SJCRH30 (cell line): ENCODE data around the gene STAB1. TPM values are rescaled to one million over a fixed set of nuclear protein-coding genes. Genes with fewer than 3 reads are reported as not detected.

Source experiments
- DNase-seq, 2 experiments: peaks; one replicate each; pipeline ENCODE4 v3.0.0-alpha.2; 2015 to 2020
- H3K27ac ChIP-seq: fragments of 250-450 bp; sonication (Bioruptor Pico); 2 replicates; pipeline ENCODE4 v1.5.1; 2020; ENCODE audit warnings: mild to moderate bottlenecking, moderate library complexity
- H3K27me3 ChIP-seq: fragments of 250-450 bp; sonication (Bioruptor Pico); 2 replicates; pipeline ENCODE4 v1.5.1; 2020; ENCODE audit warnings: mild to moderate bottlenecking, moderate library complexity
- H3K36me3 ChIP-seq: fragments of 250-450 bp; sonication (Bioruptor Pico); 2 replicates; pipeline ENCODE4 v1.5.1; 2020; ENCODE audit warnings: mild to moderate bottlenecking, moderate library complexity
- H3K4me1 ChIP-seq: fragments of 250-450 bp; sonication (Bioruptor Pico); 2 replicates; pipeline ENCODE4 v1.5.1; 2020; ENCODE audit warnings: mild to moderate bottlenecking, moderate library complexity
- H3K4me3 ChIP-seq: fragments of 250-450 bp; sonication (Bioruptor Pico); 2 replicates; pipeline ENCODE4 v1.5.1; 2020; ENCODE audit warnings: mild to moderate bottlenecking, moderate library complexity
- H3K9me3 ChIP-seq: fragments of 250-450 bp; sonication (Bioruptor Pico); replicated peaks from 2 replicates; pipeline ENCODE4 v1.5.1; 2020; ENCODE audit warnings: mild to moderate bottlenecking, moderate library complexity
- total RNA-seq: library from RNA; depleted of rRNA; stranded (reverse); fragments of >200 nt; shearing (Covaris generic); gene quantifications from 2 replicates; pipeline ENCODE4 v1.2.3, GENCODE V29; 2014; rRNA removed

STAB1 gene
- total RNA-seq, result not detected in 2 replicates

DNA sequence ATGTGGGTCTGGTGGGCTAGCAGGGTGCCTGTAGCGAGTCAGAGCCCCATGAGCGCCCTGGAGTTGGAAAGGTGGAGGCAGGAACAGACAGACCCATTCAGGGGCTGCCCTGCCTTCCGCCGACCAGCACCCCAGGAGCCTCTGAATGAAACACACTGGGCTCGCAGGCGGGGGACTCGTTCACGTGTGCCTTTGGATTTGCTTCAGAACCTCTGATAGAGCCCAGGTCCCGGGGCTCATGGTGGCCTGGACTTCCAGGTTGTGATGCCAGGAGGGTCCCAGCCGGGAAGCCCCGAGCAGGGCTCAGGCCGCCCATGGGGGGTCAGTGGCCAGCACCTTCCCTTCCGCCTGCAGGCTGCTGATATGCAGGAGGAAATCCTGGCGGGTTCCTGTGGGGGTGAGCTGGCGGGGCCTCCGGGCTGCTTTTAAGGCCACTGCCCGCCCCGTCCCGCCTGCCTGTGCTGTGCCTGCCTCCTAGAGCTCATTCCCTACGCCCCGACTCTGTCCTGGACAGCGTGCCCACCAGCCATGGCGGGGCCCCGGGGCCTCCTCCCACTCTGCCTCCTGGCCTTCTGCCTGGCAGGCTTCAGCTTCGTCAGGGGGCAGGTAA lies at the start of gene STAB1:
Gene STAB1 (plus strand): TSS at position 453 of the 610 bp plus-strand sequence. CDS start 76 bp downstream, at position 529.
- Histone ChIP-seq H3K4me1 (no peaks in the 10 kb centered on the region), H3K4me3 (no peak within 1 kb of the TSS), H3K27me3 (no peaks in the 10 kb centered on the region), H3K36me3 (peaks cover 9% of the 10 kb centered on the region), H3K9me3 (no peaks in the 10 kb centered on the region), H3K27ac (no peak within 1 kb of the TSS)
- DNase-seq, result no peak

DNA sequence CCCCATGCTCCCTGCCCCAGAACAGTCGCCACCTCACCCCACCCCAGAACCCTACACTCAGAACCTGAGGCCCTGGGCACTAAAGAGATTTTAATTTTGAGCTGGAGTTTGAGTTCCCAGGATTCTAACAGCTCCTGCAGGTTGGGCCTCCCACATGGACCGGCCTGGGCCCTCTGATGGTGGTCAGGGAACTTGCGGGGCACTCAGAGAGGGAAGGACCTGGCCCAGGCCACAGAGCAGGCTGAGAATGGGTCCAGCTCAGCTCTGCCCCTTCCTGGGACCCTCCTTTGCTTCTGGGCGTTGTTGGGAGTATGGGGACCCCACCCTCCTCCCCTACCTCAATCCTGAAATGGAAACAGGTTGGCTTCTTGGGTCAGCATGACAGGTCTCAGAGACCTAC lies 49.1 kb upstream of the STAB1 start:
- DNase-seq, result no peak
- Histone ChIP-seq H3K27ac (no peak overlapping the region), H3K27me3 (no peaks in the 10 kb centered on the region), H3K4me1 (peaks cover 10% of the 10 kb centered on the region), H3K36me3 (no peaks in the 10 kb centered on the region), H3K4me3 (no peak overlapping the region), H3K9me3 (no peaks in the 10 kb centered on the region)

DNA sequence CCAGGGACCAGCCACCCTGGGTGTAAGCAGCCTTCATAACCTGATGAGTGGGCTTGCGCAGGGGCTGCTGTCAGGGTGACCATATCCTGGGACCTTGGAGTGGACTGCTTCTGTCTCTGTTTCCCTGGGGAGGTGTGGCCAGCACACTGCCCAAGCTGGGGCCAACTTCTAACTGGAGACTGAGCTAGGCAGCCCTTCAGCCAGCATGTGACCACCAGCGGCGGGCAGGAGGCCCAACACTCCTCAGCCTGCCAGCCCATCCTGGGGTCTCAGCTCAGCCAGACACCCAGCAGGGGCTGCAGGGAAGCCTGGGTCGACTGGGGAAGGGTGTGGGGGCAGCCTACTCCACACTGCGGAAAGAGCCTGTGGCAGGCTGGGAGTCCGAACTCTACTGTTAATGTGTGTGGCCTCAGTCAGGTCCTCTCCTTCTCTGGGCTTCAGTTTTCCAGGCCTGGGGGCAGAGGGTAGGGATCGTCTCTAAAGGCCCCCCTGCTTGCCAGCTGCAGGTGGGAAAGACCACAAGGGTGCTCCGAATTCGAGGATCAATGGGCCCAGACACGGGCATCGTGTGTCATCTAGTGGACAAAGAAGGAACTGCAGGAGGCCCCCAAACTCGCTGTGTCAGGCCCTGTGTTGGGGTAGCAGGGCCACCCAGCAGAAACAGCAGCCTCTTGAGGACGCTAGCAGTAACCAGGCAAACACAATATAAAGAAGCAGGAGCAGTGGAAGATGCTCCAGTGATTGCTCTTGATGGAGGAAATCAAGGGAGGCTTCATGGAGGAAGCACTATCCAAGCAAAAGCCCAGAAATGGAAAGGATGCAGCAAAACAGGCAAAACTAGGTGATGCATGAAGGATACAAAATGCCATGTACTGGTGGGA lies 48.3 kb upstream of the STAB1 start:
- Histone ChIP-seq H3K4me1 (peaks cover 10% of the 10 kb centered on the region), H3K4me3 (no peak overlapping the region), H3K9me3 (no peaks in the 10 kb centered on the region), H3K27ac (no peak overlapping the region), H3K36me3 (no peaks in the 10 kb centered on the region), H3K27me3 (no peaks in the 10 kb centered on the region)
- peak; percentile 69 to 88 for DNase-seq

- Histone ChIP-seq H3K36me3 (no peaks in the 10 kb centered on the region), H3K4me1 (peaks cover 15% of the 10 kb centered on the region), H3K4me3 (no peak overlapping the region), H3K9me3 (no peaks in the 10 kb centered on the region), H3K27ac (no peak overlapping the region), H3K27me3 (no peaks in the 10 kb centered on the region)
- DNase-seq, result no peak
These were observed 47.4 kb upstream of the STAB1 start for GRCh38 chr3:52447512-52448355.

DNA sequence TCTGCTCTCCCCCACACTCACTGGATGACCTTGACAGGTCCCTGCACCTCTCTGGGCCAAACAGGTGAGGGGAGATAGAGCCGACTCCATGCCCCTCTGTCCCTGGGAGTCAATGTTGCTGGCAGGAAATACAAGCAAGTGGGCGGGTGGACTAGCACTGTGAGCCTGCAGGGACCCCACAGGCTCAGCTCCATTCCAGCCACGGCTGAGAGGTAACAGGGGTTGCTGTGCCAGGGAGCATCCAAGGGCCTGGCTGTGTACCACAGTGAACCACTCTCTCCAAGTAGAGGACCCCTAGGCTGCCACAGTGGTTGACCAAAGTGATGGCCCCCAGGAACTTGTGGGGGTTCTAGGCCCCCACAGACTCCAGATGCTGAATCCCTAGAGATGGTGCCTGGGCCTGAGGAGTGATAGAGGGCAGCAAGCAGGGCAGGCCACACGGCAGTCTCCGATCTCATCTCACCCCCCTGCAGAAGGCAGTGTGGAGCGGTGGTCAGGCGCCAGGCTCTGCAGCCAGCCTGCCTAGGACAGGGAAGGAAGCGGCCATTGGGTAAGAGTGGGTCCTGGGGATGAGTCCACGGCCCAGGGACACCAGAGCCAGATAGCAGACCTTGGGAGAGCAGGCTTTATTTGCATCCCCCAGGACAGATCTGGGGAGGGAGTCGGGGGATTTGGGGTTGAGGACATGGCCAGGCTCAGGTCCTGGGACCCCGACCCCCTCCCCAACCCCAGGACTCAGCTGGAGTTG lies 44.5 kb upstream of the STAB1 start:
- Histone ChIP-seq H3K27ac (no peak overlapping the region), H3K9me3 (no peaks in the 10 kb centered on the region), H3K4me1 (peaks cover 38% of the 10 kb centered on the region), H3K27me3 (no peaks in the 10 kb centered on the region), H3K36me3 (no peaks in the 10 kb centered on the region), H3K4me3 (no peak overlapping the region)
- peak in 1 of 2 experiments; percentile 32 for DNase-seq

DNA sequence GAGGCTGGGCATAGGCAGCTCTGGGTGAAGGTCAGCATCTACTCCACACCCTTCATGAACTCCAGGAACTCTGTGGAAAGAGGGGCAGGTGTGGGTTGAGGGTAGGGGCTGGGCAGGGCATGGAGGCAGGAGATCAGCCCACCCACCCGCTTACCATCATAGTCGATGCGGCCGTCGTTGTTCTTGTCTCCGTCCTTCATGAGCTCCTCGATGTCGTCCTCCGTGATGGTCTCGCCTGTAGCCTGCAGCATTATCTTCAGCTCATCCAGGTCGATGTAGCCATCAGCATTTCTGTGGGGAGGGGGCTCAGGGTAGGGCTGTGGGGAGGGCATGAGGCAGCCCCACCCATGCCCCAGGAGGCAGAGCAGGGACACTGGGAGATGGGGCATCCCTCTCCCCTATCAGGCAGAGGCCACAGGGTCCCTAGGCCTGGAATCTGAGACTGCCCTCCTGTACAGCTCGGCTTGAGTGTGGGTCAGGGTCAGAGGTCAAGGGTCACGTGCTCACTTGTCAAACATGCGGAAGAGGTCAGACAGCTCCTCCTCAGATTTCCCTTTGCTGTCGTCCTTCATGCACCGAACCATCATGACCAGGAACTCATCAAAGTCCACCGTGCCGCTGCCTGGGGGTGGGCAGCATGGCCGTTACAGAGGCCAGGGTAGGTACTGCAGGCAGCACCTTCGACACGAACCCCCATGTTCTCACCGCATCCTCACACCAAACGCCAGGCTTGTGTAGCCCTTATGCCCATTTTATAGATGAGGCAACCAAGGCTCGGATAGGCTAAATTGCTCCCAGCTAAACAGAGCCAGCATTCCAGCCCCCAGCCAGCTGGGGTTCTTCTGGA lies 43.7 kb upstream of the STAB1 start:
- no peak for DNase-seq
- no peaks in the 10 kb centered on the region for H3K9me3 ChIP-seq
- no peaks in the 10 kb centered on the region for H3K36me3 ChIP-seq
- no peak overlapping the region for H3K4me3 ChIP-seq
- no peak overlapping the region for H3K27ac ChIP-seq
- H3K4me1 ChIP-seq, result peaks cover 40% of the 10 kb centered on the region
- H3K27me3 ChIP-seq, result no peaks in the 10 kb centered on the region

- no peak for DNase-seq
- Histone ChIP-seq H3K27me3 (no peaks in the 10 kb centered on the region), H3K9me3 (no peaks in the 10 kb centered on the region), H3K27ac (no peak overlapping the region), H3K36me3 (0 out of 2 replicates have a peak, but pooled peaks cover under 1% of the 10 kb centered on the region), H3K4me1 (peaks cover 44% of the 10 kb centered on the region), H3K4me3 (no peak overlapping the region)
These were observed 43.0 kb upstream of the STAB1 start for GRCh38 chr3:52452126-52452525.

DNA sequence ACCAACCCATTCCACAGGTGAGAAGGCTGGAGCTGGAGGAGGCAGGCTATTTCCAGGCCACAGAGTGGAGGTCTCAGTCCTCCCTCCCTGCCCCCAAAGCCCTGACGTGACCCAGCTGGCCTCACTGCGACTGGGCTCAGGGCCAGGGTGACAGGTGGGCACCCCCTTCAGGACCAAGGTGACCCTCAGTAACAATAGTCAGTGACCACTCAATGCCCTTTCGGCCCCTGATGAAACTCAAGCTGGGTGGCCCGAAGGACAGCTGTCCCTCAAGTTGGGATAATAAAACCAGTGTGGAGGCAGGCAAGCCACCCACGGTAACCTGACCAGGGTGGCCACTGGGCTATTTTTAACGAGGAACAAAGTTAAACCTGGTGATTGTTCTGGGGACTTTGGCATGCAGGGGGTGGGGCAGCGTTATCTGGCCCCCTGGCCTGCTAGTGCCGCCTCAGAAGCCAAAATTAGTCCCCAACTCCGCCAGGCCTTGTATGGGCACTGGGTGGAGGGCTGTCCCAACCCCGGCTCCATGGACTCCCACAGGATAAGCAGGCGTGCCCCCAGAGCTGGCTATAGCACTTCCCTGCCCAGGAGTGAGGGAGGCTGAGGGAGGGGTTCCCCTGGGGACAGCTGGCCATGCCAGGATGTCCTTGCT lies 42.4 kb upstream of the STAB1 start:
- peaks cover 6% of the 10 kb centered on the region for H3K36me3 ChIP-seq
- H3K9me3 ChIP-seq, result no peaks in the 10 kb centered on the region
- no peaks in the 10 kb centered on the region for H3K27me3 ChIP-seq
- H3K4me1 ChIP-seq, result peaks cover 44% of the 10 kb centered on the region
- H3K4me3 ChIP-seq, result no peak overlapping the region
- DNase-seq, result peak; percentile 55 to 57
- H3K27ac ChIP-seq, result no peak overlapping the region

DNA sequence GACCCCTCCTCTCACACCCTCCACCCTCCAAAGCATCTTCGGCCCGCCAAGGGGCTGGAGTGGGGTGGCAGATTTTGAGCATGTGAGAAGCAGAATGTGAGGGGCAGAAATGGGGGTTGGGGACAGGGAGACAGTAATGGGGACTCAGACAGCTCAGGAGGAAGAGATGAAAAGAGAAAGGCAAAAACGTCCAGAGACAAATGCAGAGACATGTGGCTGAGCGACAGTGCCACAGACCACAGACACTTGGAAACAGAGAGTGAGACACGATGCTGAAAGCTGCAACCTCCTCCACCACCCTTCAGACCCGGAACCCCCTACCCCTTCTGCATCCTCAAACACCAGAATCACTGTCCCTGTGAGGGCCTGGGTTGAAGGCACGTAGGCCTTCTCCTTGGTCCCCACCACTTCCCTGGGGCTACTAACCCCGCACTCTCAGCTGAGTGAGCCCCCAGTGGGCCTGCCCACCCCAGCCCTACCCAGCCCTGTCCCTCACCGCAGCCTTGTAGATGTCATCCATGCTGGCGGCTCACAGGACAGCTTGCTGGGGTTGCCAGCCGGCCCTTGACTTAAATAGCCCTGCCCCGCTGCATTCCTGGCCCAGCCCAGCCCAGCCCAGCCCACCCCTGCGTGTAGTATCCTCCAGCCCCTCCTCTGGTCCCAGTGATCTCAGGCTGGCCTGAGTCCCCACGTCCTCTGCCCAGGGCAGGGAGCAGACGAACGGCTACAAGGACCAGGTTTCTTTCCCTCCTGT lies 41.5 kb upstream of the STAB1 start, which contains the start of gene TNNC1:
Gene TNNC1 (minus strand): TSS at position 546 of the 754 bp plus-strand sequence. CDS start 26 bp downstream, at position 520.
- H3K4me3 ChIP-seq, result peak within 1 kb of the TSS; percentile 100
- peaks cover 14% of the 10 kb centered on the region for H3K36me3 ChIP-seq
- DNase-seq, result no peak
- no peaks in the 10 kb centered on the region for H3K27me3 ChIP-seq
- H3K27ac ChIP-seq, result no peak within 1 kb of the TSS
- no peaks in the 10 kb centered on the region for H3K9me3 ChIP-seq
- peaks cover 44% of the 10 kb centered on the region for H3K4me1 ChIP-seq

- no peak overlapping the region for H3K4me3 ChIP-seq
- H3K27ac ChIP-seq, result no peak overlapping the region
- peaks cover 44% of the 10 kb centered on the region for H3K4me1 ChIP-seq
- H3K27me3 ChIP-seq, result no peaks in the 10 kb centered on the region
- H3K36me3 ChIP-seq, result peaks cover 21% of the 10 kb centered on the region
- no peaks in the 10 kb centered on the region for H3K9me3 ChIP-seq
- no peak for DNase-seq
These were observed 40.7 kb upstream of the STAB1 start for GRCh38 chr3:52454250-52454937.

DNA sequence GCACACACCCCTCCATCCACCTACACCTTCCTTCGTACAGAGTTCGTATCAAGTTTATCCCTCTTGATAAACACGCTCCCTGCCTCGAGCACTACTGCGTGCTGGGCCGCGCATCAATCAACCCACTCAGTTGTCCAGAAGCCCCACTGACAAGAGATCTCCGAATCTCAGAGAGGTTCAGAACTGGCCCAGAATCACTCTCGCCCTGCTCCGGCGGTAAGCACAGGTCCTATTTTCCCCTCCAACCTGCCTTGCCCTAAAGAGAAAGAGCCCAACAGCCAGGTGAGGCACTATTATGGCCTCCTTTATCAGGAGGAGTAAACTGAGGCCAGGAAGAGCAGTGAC lies 40.2 kb upstream of the STAB1 start:
- no peak overlapping the region for H3K27ac ChIP-seq
- peaks cover 44% of the 10 kb centered on the region for H3K4me1 ChIP-seq
- no peak for DNase-seq

More for the DNA sequence above, 40.2 kb upstream of the STAB1 start:
- Histone ChIP-seq H3K27me3 (no peaks in the 10 kb centered on the region), H3K4me3 (peak overlapping the region; percentile 100), H3K9me3 (no peaks in the 10 kb centered on the region), H3K36me3 (peaks cover 22% of the 10 kb centered on the region)
